Neural cell (in vitro differentiated cells): Measurements from ENCODE around the gene UGT3A2. TPM values are rescaled to one million over a fixed set of nuclear protein-coding genes. Genes with fewer than 3 reads are reported as not detected.

Experiments used
- H2AFZ ChIP-seq: fragments of 200-600, 300-800 bp; sonication (generic), shearing (Covaris generic); 2 replicates; pipeline ENCODE4 v1.6.0; 2014; ENCODE audit warnings: low read depth, mild to moderate bottlenecking, antibody characterized with exemption, low read length, moderate library complexity
- H3F3A ChIP-seq: fragments of 200-600 bp; shearing (Covaris generic); 2 replicates; pipeline ENCODE4 v1.6.1; 2016; ENCODE audit warnings: mild to moderate bottlenecking, moderate library complexity, mixed read lengths, antibody characterized with exemption, low read length; ENCODE audit not compliant: insufficient read depth, poor library complexity, severe bottlenecking
- H3K27ac ChIP-seq: fragments of 200-600, 300-800 bp; sonication (generic), shearing (Covaris generic); 2 replicates; pipeline ENCODE4 v1.5.1; 2014; ENCODE audit warnings: mild to moderate bottlenecking, low read length, moderate library complexity
- H3K27me3 ChIP-seq: fragments of 300-800, 200-600 bp; sonication (generic), shearing (Covaris generic); 2 replicates; pipeline ENCODE4 v1.6.0; 2014; ENCODE audit warnings: mild to moderate bottlenecking, low read depth, low read length, moderate library complexity; ENCODE audit not compliant: insufficient read depth
- H3K36me3 ChIP-seq: fragments of 300-800, 200-600 bp; sonication (generic), shearing (Covaris generic); 2 replicates; pipeline ENCODE4 v1.5.1; 2014; ENCODE audit warnings: mild to moderate bottlenecking, antibody characterized with exemption, low read length, moderate library complexity; ENCODE audit not compliant: insufficient read depth
- H3K4me2 ChIP-seq: fragments of 300-800, 200-600 bp; sonication (generic), shearing (Covaris generic); 2 replicates; pipeline ENCODE4 v1.6.0; 2014; ENCODE audit warnings: mild to moderate bottlenecking, low read length
- H3K4me3 ChIP-seq: fragments of 300-800, 200-600 bp; sonication (generic), shearing (Covaris generic); 2 replicates; pipeline ENCODE4 v1.5.1; 2014; ENCODE audit warnings: mild to moderate bottlenecking, low read length, moderate library complexity
- H3K79me2 ChIP-seq: fragments of 200-600 bp; shearing (Covaris generic); replicated peaks from 2 replicates; pipeline ENCODE4 v1.6.0; 2014; ENCODE audit warnings: mild to moderate bottlenecking, low read length, moderate library complexity; ENCODE audit not compliant: insufficient read depth
- H3K9ac ChIP-seq: fragments of 300-800, 200-600 bp; sonication (generic), shearing (Covaris generic); 2 replicates; pipeline ENCODE4 v1.6.1; 2016; ENCODE audit warnings: mild to moderate bottlenecking, low read length, mixed read lengths
- H3K9me2 ChIP-seq: fragments of 200-600 bp; shearing (Covaris generic); 2 replicates; pipeline ENCODE4 v1.6.1; 2016; ENCODE audit warnings: mild to moderate bottlenecking, low read length, mixed read lengths; ENCODE audit not compliant: insufficient read depth
- H3K9me3 ChIP-seq: fragments of 200-600, 300-800 bp; sonication (generic), shearing (Covaris generic); 2 replicates; pipeline ENCODE4 v1.6.1; 2016; ENCODE audit warnings: mild to moderate bottlenecking, mixed run types, low read length, moderate library complexity, mixed read lengths
- H4K20me1 ChIP-seq: fragments of 200-600 bp; shearing (Covaris generic); 2 replicates; pipeline ENCODE4 v1.6.1; 2016; ENCODE audit warnings: mild to moderate bottlenecking, mixed run types; ENCODE audit not compliant: insufficient read depth
- CTCF ChIP-seq: fragments of 450-650 bp; IDR thresholded peaks from 2 replicates; pipeline ENCODE4 v1.5.1; 2014; ENCODE audit warnings: antibody characterized with exemption, mild to moderate bottlenecking, moderate library complexity; ENCODE audit not compliant: poor library complexity, severe bottlenecking
- EP300 ChIP-seq: fragments of 450-650 bp; conservative IDR thresholded peaks from 2 replicates; pipeline ENCODE4 v1.6.1; 2014; ENCODE audit warnings: antibody characterized with exemption, mild to moderate bottlenecking, moderate library complexity; ENCODE audit not compliant: poor library complexity, severe bottlenecking
- EZH2 ChIP-seq: fragments of 200-600, 300-800 bp; shearing (Covaris generic), sonication (generic); IDR thresholded peaks from 2 replicates; pipeline ENCODE4 v1.6.1; 2014; ENCODE audit warnings: antibody characterized with exemption, low read length, borderline replicate concordance, mild to moderate bottlenecking; ENCODE audit not compliant: insufficient read depth, poor library complexity, severe bottlenecking
- MXI1 ChIP-seq: fragments of 450-650 bp; conservative IDR thresholded peaks from 2 replicates; pipeline ENCODE4 v1.6.1; 2014; ENCODE audit warnings: antibody characterized with exemption, mild to moderate bottlenecking; ENCODE audit not compliant: poor library complexity, severe bottlenecking
- POLR2AphosphoS5 ChIP-seq: IDR thresholded peaks from 2 replicates; pipeline ENCODE4 v1.6.1; 2012
- RAD21 ChIP-seq: fragments of 450-650 bp; conservative IDR thresholded peaks from 2 replicates; pipeline ENCODE4 v1.6.1; 2014; ENCODE audit warnings: antibody characterized with exemption, mild to moderate bottlenecking, moderate library complexity
- REST ChIP-seq: IDR thresholded peaks from 2 replicates; pipeline ENCODE4 v1.6.1; 2012; ENCODE audit warnings: borderline replicate concordance
- SMC3 ChIP-seq: fragments of 450-650 bp; conservative IDR thresholded peaks from 2 replicates; pipeline ENCODE4 v1.6.1; 2014; ENCODE audit warnings: antibody characterized with exemption, mild to moderate bottlenecking, moderate library complexity; ENCODE audit not compliant: poor library complexity
- TAF1 ChIP-seq: IDR thresholded peaks from 2 replicates; pipeline ENCODE4 v1.6.1; 2012; ENCODE audit warnings: low read depth
- polyA plus RNA-seq: library from polyadenylated mRNA; depleted of rRNA; stranded (reverse); fragments of >200 nt; gene quantifications from 2 replicates; pipeline ENCODE4 v1.2.3, GENCODE V29; 2014

UGT3A2 gene
- polyA plus RNA-seq, 1 donor from 2014 or later = not detected

- Histone ChIP-seq H3K9me2 (no peaks in the 10 kb centered on the region), H3K9me3 (no peaks in the 10 kb centered on the region), H3F3A (no peaks in the 10 kb centered on the region), H3K36me3 (no peaks in the 10 kb centered on the region), H3K27ac (no peak overlapping the region), H3K4me2 (no peak overlapping the region), H3K79me2 (no peaks in the 10 kb centered on the region), H2AFZ (no peak overlapping the region), H3K27me3 (no peaks in the 10 kb centered on the region), H3K9ac (no peak overlapping the region), H4K20me1 (no peaks in the 10 kb centered on the region), H3K4me3 (no peak overlapping the region)
- no peak for TF ChIP-seq POLR2AphosphoS5
- TF ChIP-seq EZH2 = no peak
- no peak for TF ChIP-seq CTCF
- no peak for TF ChIP-seq REST
- TF ChIP-seq RAD21 = no peak
- no peak for TF ChIP-seq TAF1
- no peak for TF ChIP-seq SMC3
- TF ChIP-seq EP300 = no peak
- TF ChIP-seq MXI1 = no peak
These were observed 49.1 kb downstream of the UGT3A2 start for GRCh38 chr5:36017622-36018021.

DNA sequence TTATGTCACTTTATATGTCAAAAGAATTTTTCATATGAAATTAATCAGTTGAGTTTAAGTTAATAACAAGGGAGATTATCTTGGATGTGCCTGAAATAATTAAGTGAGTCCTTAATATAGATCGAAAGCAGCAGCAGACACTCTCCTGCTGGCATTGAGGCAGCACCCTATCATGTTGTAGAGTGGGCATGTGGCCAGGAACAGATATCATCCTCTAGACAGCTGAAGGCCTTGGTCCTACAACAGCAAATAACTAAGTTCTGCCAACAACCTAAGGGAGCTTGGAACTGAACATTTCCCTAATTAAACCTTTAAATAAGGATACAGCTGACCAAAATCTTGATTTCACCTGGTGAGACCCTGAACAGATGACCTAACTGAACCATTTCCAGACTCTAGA lies 49.7 kb downstream of the UGT3A2 start:
- Histone ChIP-seq H3K9ac (no peak overlapping the region), H3K79me2 (no peaks in the 10 kb centered on the region), H3K27ac (no peak overlapping the region), H3K9me2 (no peaks in the 10 kb centered on the region), H3F3A (no peaks in the 10 kb centered on the region), H2AFZ (no peak overlapping the region), H3K4me2 (no peak overlapping the region), H4K20me1 (no peaks in the 10 kb centered on the region), H3K36me3 (no peaks in the 10 kb centered on the region), H3K9me3 (no peaks in the 10 kb centered on the region), H3K4me3 (no peak overlapping the region), H3K27me3 (no peaks in the 10 kb centered on the region)
- TF ChIP-seq EP300 (no peak), TAF1 (no peak), EZH2 (no peak), REST (no peak), MXI1 (no peak), RAD21 (no peak), POLR2AphosphoS5 (no peak), SMC3 (no peak), CTCF (no peak)
